Measurements from ENCODE around the gene EFHB. TPM values are rescaled to one million over a fixed set of nuclear protein-coding genes. Genes with fewer than 3 reads are reported as not detected.
"Not testable (repeated sequence)": the region's sequence is repeated elsewhere in the genome, so short reads cannot be mapped to it uniquely, and the experiment has no call there.

Gene EFHB
- polyA plus RNA-seq, 1 experiment = 0.24 TPM

DNA sequence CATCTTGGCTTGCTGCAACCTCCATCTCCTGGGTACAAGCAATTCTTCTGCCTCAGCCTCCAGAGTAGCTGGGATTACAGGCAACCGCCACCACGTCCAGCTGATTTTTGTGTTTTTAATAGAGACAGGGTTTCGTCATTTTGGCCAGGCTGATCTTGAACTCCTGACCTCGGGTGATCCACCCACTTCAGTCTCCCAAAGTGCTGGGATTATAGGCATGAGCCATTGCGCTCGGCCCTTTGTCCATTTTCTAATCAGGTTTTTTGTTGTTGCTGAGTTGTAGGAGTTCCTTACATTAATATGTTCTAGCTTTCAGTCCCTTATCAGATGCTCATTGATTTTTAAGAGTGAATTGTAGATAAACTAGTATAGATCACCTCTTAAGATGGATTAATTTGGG lies 33.2 kb upstream of the EFHB start:
- ChIA-PET POLR2A (interaction anchor here (0.7 kb wide), 2 partner anchors 80 to 1953 kb away, joined by 3 to 4 read pairs; no protein-coding TSS in a partner anchor), CTCF (no interaction called here)
- no peak overlapping the region for H3K4me3 ChIP-seq (ENCODE audit: low read depth, low read length)
- H3K9me3 ChIP-seq (ENCODE audit: control insufficient read depth, insufficient read depth, low read length) = no peaks in the 10 kb centered on the region
- H3K27ac ChIP-seq (ENCODE audit: low read depth, low read length) = no peak overlapping the region
- TF ChIP-seq, protein P1, sequence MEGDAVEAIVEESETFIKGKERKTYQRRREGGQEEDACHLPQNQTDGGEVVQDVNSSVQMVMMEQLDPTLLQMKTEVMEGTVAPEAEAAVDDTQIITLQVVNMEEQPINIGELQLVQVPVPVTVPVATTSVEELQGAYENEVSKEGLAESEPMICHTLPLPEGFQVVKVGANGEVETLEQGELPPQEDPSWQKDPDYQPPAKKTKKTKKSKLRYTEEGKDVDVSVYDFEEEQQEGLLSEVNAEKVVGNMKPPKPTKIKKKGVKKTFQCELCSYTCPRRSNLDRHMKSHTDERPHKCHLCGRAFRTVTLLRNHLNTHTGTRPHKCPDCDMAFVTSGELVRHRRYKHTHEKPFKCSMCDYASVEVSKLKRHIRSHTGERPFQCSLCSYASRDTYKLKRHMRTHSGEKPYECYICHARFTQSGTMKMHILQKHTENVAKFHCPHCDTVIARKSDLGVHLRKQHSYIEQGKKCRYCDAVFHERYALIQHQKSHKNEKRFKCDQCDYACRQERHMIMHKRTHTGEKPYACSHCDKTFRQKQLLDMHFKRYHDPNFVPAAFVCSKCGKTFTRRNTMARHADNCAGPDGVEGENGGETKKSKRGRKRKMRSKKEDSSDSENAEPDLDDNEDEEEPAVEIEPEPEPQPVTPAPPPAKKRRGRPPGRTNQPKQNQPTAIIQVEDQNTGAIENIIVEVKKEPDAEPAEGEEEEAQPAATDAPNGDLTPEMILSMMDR (IDR thresholded peaks at IDR 0.05; ENCODE audit: low read depth, low read length) = no peak
- no peak for DNase-seq (ENCODE audit: low read depth, low spot score)
- no peaks in the 10 kb centered on the region for H3K27me3 ChIP-seq (ENCODE audit: control insufficient read depth, insufficient read depth, low read length)

DNA sequence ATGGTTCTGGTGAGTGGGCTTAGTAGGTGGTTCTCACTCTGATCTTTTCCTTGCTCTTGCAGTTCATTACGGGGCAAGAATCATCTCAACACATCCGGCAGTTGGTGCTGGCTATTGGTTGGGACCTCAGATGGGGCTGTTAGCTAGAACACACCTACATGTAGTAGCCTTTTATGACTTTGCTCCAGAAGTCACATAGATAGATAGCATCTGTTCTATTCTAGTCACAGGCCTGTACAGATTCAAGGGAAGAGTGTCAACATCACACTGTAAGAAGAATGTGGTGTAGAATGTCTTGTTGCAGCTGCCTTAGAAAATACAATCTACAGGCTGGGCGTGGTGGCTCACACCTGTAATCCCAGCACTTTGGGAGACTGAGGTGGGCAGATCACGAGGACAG lies 27.9 kb upstream of the EFHB start:
- H3K27me3 ChIP-seq (ENCODE audit: control insufficient read depth, insufficient read depth, low read length) = no peaks in the 10 kb centered on the region
- no peaks in the 10 kb centered on the region for H3K9me3 ChIP-seq (ENCODE audit: control insufficient read depth, insufficient read depth, low read length)
- H3K4me3 ChIP-seq (ENCODE audit: low read depth, low read length) = no peak overlapping the region
- DNase-seq (ENCODE audit: low read depth, low spot score) = no peak
- TF ChIP-seq, protein P1 (IDR thresholded peaks at IDR 0.05; ENCODE audit: low read depth, low read length) = no peak
- CTCF ChIA-PET = no interaction called here
- POLR2A ChIA-PET = no interaction called here
- H3K27ac ChIP-seq (ENCODE audit: low read depth, low read length) = no peak overlapping the region

DNA sequence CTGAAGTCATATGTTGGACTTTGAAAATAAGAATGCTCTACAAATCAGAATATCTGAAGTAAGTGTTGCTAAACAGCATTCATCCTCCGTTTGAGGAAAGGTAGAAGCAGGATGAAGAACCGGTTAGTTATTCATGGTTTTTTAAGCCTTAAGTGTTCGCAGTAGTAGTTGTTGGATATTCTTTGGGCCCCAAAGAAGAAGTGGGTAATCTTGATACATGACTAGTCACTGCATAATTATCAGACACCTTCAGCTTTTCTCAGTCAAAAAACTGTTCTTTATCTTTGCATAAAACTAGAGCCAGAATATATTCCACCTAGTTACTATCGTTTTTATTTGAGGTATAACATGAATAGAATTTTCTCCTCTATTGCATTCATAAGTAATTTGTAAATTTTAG lies 26.7 kb upstream of the EFHB start:
- Histone ChIP-seq H3K9me3 (ENCODE audit: control insufficient read depth, insufficient read depth, low read length) (no peaks in the 10 kb centered on the region), H3K27ac (ENCODE audit: low read depth, low read length) (no peak overlapping the region), H3K4me3 (ENCODE audit: low read depth, low read length) (no peak overlapping the region), H3K27me3 (ENCODE audit: control insufficient read depth, insufficient read depth, low read length) (no peaks in the 10 kb centered on the region)
- TF ChIP-seq, protein P1 (IDR thresholded peaks at IDR 0.05; ENCODE audit: low read depth, low read length) = no peak
- CTCF ChIA-PET = no interaction called here
- POLR2A ChIA-PET = no interaction called here
- DNase-seq (ENCODE audit: low read depth, low spot score) = no peak

DNA sequence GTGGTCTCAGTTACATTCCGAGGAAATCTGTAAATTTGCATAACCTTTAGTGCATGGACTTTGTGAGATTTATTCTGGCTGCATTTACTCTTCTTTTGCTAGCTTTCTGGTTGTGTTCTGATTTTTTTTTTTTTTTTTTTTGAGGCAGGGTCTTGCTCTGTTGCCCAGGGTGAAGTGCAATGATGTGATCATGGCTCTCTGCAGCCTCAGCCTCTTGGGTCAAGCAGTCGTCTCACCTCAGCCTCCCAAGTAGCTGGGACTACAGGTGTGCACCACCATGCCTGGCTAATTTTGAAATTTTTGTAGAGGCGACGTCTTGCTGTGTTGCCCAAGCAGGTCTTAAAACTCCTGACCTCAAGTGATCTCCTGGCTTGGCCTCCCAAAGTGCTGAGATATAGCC lies 25.5 kb upstream of the EFHB start:
- no peak overlapping the region for H3K27ac ChIP-seq (ENCODE audit: low read depth, low read length)
- TF ChIP-seq, protein P1 (IDR thresholded peaks at IDR 0.05; ENCODE audit: low read depth, low read length) = no peak
- H3K4me3 ChIP-seq (ENCODE audit: low read depth, low read length) = no peak overlapping the region
- POLR2A ChIA-PET = interaction anchor here (0.7 kb wide), 1 partner anchor 13 kb away, joined by 4 read pairs; no protein-coding TSS in a partner anchor
- CTCF ChIA-PET = interaction anchor here (0.5 kb wide), 1 partner anchor 182 kb away, joined by 3 read pairs; no protein-coding TSS in a partner anchor
- no peak for DNase-seq (ENCODE audit: low read depth, low spot score)
- no peaks in the 10 kb centered on the region for H3K27me3 ChIP-seq (ENCODE audit: control insufficient read depth, insufficient read depth, low read length)
- no peaks in the 10 kb centered on the region for H3K9me3 ChIP-seq (ENCODE audit: control insufficient read depth, insufficient read depth, low read length)

DNA sequence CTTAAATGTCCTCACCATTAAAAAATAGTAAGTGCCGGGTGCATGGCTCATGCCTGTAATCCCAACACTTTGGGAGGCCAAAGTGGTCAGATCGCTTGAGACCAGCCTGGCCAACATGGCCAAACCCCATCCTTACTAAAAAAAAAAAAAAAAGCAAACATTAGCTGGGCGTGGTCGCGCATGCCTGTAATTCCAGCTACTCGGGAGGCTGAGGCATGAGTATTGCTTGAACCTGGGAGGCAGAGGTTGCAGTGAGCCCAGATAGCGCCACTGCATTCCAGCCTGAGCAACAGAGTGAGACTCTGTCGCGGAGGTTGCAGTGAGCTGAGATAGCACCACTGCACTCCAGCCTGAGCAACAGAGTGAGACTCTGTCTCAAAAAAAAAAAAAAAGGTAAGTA lies 23.3 kb upstream of the EFHB start:
- POLR2A ChIA-PET; H3K4me3 ChIP-seq (ENCODE audit: low read depth, low read length); DNase-seq (ENCODE audit: low read depth, low spot score); CTCF ChIA-PET; H3K9me3 ChIP-seq (ENCODE audit: control insufficient read depth, insufficient read depth, low read length); H3K27ac ChIP-seq (ENCODE audit: low read depth, low read length); H3K27me3 ChIP-seq (ENCODE audit: control insufficient read depth, insufficient read depth, low read length): not testable (repeated sequence)

DNA sequence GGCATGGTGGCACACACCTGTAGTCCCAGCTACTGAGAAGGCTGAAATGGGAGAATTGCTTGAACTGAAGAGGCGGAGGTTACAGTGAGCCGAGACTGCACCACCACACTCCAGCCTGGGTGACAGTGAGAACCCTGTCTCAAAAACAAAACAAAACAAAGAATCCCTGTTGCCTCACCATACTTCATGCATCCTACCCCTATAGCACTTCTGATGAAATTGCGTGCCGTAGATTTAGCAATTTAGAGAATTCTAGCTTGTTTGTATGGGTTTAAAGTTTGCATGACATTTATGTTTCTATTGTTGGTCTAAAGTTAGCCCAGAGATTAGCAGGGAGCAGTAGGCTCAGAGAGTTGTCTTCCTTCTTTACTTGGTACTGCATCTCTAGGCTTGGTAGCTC lies 20.7 kb upstream of the EFHB start:
- no peak for DNase-seq (ENCODE audit: low read depth, low spot score)
- Histone ChIP-seq H3K27ac (ENCODE audit: low read depth, low read length) (no peak overlapping the region), H3K27me3 (ENCODE audit: control insufficient read depth, insufficient read depth, low read length) (no peaks in the 10 kb centered on the region), H3K4me3 (ENCODE audit: low read depth, low read length) (no peak overlapping the region), H3K9me3 (ENCODE audit: control insufficient read depth, insufficient read depth, low read length) (no peaks in the 10 kb centered on the region)
- TF ChIP-seq, protein P1 (IDR thresholded peaks at IDR 0.05; ENCODE audit: low read depth, low read length) = no peak
- CTCF ChIA-PET = no interaction called here
- POLR2A ChIA-PET = no interaction called here
